HepG2 (cell line): Measurements from ENCODE around the gene ABHD4. TPM values are rescaled to one million over a fixed set of nuclear protein-coding genes. Genes with fewer than 3 reads are reported as not detected.

Experiments
- IRF2 ChIP-seq: IDR thresholded peaks from 2 replicates; pipeline ENCODE4 v1.6.1; 2018; ENCODE audit warnings: missing genetic modification reagents, missing compliant biosample characterization
- KMT2A ChIP-seq: sonication (generic); formaldehyde crosslinking; IDR thresholded peaks from 2 replicates; pipeline ENCODE4 v1.4.0; 2020; ENCODE audit warnings: missing genetic modification reagents
- MED8 ChIP-seq: sonication (generic); formaldehyde crosslinking; IDR thresholded peaks from 2 replicates; pipeline ENCODE4 v1.8.1; 2023; ENCODE audit warnings: mild to moderate bottlenecking, missing genetic modification reagents; ENCODE audit not compliant: insufficient replicate concordance
- MEIS2 ChIP-seq: sonication (generic); formaldehyde crosslinking; IDR thresholded peaks from 2 replicates; pipeline ENCODE4 v1.9.0; 2021; ENCODE audit warnings: mild to moderate bottlenecking, missing genetic modification reagents
- TBX2 ChIP-seq: sonication (generic); formaldehyde crosslinking; IDR thresholded peaks from 2 replicates; pipeline ENCODE4 v1.5.0; 2020; ENCODE audit warnings: missing genetic modification reagents, mild to moderate bottlenecking, borderline replicate concordance
- polyA plus RNA-seq, 8 experiments: library from polyadenylated mRNA; depleted of rRNA in 3 of 8; stranded (reverse) in 7 of 8; unstranded in 1 of 8; fragments of >200 nt; fragmentation: Illumina TruSeq in 4 of 8; extraction: Trizol in 4 of 8; gene quantifications; 2 replicates each; pipeline versions ENCODE4 v1.2.1 to v1.2.3, GENCODE V29; 2011 to 2016; ENCODE audit warnings: low read depth in 4 of 8, missing spikeins in 1 of 8, mixed read lengths in 1 of 8; ENCODE audit not compliant: insufficient read depth in 1 of 8
- total RNA-seq, 5 experiments: library from RNA; depleted of rRNA; stranded (reverse); fragments of >200 nt; fragmentation: Illumina TruSeq; extraction: Trizol; gene quantifications; 2 replicates each; pipeline ENCODE4 v1.2.3, GENCODE V29; 2016; ENCODE audit warnings: low read depth in 1 of 5
- TF ChIP-seq, protein P1 (sequence below): IDR thresholded peaks from 2 replicates; pipeline ENCODE4 v1.6.1; 2012; ENCODE audit warnings: low read length, improper control_type of control experiment
- TF ChIP-seq, protein P2 (sequence below): sonication (generic); formaldehyde crosslinking; IDR thresholded peaks from 2 replicates; pipeline ENCODE4 v1.4.0; 2020; ENCODE audit warnings: mild to moderate bottlenecking, missing genetic modification reagents
- TF ChIP-seq, protein P3 (sequence below): sonication (generic); formaldehyde crosslinking; IDR thresholded peaks from 2 replicates; pipeline ENCODE4 v1.8.1; 2023; ENCODE audit warnings: mild to moderate bottlenecking, moderate library complexity, missing genetic modification reagents
- TF ChIP-seq, protein P4 (sequence below): sonication (generic); formaldehyde crosslinking; IDR thresholded peaks from 2 replicates; pipeline ENCODE4 v1.8.1; 2023; ENCODE audit warnings: mild to moderate bottlenecking, missing genetic modification reagents
- TF ChIP-seq, protein P5 (sequence below): sonication (generic); formaldehyde crosslinking; IDR thresholded peaks from 2 replicates; pipeline ENCODE4 v1.4.0; 2020; ENCODE audit warnings: missing genetic modification reagents
- TF ChIP-seq, protein P6 (sequence below): sonication (generic); formaldehyde crosslinking; IDR thresholded peaks from 2 replicates; pipeline ENCODE4 v1.4.0; 2020; ENCODE audit warnings: mild to moderate bottlenecking, missing genetic modification reagents, borderline replicate concordance

The ABHD4 gene
- total and polyA plus RNA-seq, 2 of the 13 experiments (the other 11 are each of a cell fraction or from before 2014, with no cell fraction given): 16.1 to 47.5 TPM

DNA sequence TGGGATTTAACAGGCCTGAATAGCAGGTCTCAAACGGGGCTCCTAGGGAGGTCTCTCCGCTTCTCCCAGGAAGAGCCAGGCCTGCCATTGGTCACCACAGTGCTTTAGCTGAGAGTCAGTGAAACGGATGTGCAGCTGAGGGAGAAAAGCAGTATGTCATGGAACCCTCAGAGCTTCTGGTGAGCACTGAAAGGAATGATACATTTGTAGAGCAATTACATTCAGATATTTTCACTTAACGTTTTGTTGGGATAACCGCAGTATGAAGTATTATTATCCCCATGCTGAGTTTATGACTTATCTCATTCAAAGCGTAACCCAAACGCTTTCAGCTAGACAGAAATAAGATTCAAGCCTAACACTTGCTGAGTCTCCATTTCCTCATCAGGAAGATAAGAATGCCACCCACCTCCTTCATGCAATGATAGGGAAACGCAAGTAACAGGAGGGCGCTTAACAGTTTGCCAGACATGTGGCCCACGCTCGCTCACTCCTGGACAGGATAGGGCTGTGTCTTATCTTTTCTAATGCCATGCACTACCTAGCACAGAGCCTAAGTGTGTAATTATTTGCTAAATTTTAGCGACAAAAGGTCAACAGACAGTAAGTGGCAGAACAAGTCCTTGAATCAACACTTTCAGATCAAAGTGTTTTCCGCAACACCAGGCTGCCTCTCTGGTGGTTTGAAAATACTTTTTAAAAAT, 37.3 kb upstream of the ABHD4 start (continued):
- TF ChIP-seq, protein P1, sequence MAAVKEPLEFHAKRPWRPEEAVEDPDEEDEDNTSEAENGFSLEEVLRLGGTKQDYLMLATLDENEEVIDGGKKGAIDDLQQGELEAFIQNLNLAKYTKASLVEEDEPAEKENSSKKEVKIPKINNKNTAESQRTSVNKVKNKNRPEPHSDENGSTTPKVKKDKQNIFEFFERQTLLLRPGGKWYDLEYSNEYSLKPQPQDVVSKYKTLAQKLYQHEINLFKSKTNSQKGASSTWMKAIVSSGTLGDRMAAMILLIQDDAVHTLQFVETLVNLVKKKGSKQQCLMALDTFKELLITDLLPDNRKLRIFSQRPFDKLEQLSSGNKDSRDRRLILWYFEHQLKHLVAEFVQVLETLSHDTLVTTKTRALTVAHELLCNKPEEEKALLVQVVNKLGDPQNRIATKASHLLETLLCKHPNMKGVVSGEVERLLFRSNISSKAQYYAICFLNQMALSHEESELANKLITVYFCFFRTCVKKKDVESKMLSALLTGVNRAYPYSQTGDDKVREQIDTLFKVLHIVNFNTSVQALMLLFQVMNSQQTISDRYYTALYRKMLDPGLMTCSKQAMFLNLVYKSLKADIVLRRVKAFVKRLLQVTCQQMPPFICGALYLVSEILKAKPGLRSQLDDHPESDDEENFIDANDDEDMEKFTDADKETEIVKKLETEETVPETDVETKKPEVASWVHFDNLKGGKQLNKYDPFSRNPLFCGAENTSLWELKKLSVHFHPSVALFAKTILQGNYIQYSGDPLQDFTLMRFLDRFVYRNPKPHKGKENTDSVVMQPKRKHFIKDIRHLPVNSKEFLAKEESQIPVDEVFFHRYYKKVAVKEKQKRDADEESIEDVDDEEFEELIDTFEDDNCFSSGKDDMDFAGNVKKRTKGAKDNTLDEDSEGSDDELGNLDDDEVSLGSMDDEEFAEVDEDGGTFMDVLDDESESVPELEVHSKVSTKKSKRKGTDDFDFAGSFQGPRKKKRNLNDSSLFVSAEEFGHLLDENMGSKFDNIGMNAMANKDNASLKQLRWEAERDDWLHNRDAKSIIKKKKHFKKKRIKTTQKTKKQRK: no peak
- TF ChIP-seq, protein P2, sequence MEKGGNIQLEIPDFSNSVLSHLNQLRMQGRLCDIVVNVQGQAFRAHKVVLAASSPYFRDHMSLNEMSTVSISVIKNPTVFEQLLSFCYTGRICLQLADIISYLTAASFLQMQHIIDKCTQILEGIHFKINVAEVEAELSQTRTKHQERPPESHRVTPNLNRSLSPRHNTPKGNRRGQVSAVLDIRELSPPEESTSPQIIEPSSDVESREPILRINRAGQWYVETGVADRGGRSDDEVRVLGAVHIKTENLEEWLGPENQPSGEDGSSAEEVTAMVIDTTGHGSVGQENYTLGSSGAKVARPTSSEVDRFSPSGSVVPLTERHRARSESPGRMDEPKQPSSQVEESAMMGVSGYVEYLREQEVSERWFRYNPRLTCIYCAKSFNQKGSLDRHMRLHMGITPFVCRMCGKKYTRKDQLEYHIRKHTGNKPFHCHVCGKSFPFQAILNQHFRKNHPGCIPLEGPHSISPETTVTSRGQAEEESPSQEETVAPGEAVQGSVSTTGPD (CRISPR knock-in tag): no peak
- TF ChIP-seq MED8: no peak
- peak; percentile 100 for TF ChIP-seq TBX2 (CRISPR knock-in tag)
- TF ChIP-seq MEIS2 (CRISPR knock-in tag): peak; percentile 42; the same call in 1 of the 2 replicates
- TF ChIP-seq, protein P3, sequence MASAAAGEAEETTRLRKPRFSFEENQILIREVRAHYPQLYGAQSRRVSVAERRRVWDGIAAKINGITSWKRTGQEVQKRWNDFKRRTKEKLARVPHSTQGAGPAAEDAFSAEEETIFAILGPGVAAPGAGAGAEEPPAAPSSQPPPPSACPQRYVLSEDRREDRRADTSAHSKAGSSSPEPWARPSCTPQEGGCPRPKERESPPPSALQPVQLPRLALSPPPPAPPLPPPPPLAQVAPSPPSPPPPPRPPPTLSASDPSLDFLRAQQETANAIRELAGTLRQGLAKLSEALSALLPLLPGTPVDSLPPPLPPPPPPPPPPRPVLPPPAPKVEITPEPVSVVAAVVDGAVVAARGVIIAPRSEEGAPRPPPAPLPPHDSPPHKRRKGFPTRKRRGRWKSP (CRISPR knock-in tag): 0 out of 2 replicates have a peak, but pooled peaks have one; percentile 33
- TF ChIP-seq, protein P4, sequence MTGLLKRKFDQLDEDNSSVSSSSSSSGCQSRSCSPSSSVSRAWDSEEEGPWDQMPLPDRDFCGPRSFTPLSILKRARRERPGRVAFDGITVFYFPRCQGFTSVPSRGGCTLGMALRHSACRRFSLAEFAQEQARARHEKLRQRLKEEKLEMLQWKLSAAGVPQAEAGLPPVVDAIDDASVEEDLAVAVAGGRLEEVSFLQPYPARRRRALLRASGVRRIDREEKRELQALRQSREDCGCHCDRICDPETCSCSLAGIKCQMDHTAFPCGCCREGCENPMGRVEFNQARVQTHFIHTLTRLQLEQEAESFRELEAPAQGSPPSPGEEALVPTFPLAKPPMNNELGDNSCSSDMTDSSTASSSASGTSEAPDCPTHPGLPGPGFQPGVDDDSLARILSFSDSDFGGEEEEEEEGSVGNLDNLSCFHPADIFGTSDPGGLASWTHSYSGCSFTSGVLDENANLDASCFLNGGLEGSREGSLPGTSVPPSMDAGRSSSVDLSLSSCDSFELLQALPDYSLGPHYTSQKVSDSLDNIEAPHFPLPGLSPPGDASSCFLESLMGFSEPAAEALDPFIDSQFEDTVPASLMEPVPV (CRISPR knock-in tag): peak; percentile 80; the same call in 1 of the 2 replicates
- TF ChIP-seq, protein P5, sequence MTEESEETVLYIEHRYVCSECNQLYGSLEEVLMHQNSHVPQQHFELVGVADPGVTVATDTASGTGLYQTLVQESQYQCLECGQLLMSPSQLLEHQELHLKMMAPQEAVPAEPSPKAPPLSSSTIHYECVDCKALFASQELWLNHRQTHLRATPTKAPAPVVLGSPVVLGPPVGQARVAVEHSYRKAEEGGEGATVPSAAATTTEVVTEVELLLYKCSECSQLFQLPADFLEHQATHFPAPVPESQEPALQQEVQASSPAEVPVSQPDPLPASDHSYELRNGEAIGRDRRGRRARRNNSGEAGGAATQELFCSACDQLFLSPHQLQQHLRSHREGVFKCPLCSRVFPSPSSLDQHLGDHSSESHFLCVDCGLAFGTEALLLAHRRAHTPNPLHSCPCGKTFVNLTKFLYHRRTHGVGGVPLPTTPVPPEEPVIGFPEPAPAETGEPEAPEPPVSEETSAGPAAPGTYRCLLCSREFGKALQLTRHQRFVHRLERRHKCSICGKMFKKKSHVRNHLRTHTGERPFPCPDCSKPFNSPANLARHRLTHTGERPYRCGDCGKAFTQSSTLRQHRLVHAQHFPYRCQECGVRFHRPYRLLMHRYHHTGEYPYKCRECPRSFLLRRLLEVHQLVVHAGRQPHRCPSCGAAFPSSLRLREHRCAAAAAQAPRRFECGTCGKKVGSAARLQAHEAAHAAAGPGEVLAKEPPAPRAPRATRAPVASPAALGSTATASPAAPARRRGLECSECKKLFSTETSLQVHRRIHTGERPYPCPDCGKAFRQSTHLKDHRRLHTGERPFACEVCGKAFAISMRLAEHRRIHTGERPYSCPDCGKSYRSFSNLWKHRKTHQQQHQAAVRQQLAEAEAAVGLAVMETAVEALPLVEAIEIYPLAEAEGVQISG (CRISPR knock-in tag): peak; percentile 46; the same call in 1 of the 2 replicates
- TF ChIP-seq, protein P6, sequence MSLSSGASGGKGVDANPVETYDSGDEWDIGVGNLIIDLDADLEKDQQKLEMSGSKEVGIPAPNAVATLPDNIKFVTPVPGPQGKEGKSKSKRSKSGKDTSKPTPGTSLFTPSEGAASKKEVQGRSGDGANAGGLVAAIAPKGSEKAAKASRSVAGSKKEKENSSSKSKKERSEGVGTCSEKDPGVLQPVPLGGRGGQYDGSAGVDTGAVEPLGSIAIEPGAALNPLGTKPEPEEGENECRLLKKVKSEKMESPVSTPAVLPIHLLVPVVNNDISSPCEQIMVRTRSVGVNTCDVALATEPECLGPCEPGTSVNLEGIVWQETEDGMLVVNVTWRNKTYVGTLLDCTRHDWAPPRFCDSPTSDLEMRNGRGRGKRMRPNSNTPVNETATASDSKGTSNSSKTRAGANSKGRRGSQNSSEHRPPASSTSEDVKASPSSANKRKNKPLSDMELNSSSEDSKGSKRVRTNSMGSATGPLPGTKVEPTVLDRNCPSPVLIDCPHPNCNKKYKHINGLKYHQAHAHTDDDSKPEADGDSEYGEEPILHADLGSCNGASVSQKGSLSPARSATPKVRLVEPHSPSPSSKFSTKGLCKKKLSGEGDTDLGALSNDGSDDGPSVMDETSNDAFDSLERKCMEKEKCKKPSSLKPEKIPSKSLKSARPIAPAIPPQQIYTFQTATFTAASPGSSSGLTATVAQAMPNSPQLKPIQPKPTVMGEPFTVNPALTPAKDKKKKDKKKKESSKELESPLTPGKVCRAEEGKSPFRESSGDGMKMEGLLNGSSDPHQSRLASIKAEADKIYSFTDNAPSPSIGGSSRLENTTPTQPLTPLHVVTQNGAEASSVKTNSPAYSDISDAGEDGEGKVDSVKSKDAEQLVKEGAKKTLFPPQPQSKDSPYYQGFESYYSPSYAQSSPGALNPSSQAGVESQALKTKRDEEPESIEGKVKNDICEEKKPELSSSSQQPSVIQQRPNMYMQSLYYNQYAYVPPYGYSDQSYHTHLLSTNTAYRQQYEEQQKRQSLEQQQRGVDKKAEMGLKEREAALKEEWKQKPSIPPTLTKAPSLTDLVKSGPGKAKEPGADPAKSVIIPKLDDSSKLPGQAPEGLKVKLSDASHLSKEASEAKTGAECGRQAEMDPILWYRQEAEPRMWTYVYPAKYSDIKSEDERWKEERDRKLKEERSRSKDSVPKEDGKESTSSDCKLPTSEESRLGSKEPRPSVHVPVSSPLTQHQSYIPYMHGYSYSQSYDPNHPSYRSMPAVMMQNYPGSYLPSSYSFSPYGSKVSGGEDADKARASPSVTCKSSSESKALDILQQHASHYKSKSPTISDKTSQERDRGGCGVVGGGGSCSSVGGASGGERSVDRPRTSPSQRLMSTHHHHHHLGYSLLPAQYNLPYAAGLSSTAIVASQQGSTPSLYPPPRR: peak; percentile 97
- peak; percentile 36; the same call in 1 of the 2 replicates for TF ChIP-seq IRF2 (CRISPR knock-in tag)
- peak; percentile 52 for TF ChIP-seq KMT2A
